Measurements from ENCODE around the gene PSMG3.

GRCh38 chr7:1557771-1558170, 12.1 kb downstream of the PSMG3 start:
- no peak for TF ChIP-seq ZNF671 (CRISPR knock-in tag; IDR thresholded peaks at IDR 0.05)
- no peak for TF ChIP-seq ATF3 (CRISPR knock-in tag; conservative IDR thresholded peaks at IDR 0.05)
- TF ChIP-seq FOXP4 (CRISPR knock-in tag; IDR thresholded peaks at IDR 0.05) = no peak
- TF ChIP-seq CTCF (IDR thresholded peaks at IDR 0.05) = no peak
